SK-N-SH (cell line): Measurements from ENCODE around the gene EED. TPM values are rescaled to one million over a fixed set of nuclear protein-coding genes. Genes with fewer than 3 reads are reported as not detected.

ENCODE experiments used
- CTCF ChIA-PET: fragments of 300-600, 350-600 bp; formaldehyde crosslinking; extraction: SDS; loops from one replicate; lab custom pipeline; 2021; lab: Yijun Ruan, JAX
- POLR2A ChIA-PET: fragments of 350-600 bp; sonication (Branson Sonifier 250); formaldehyde crosslinking; extraction: SDS; loops from one replicate; lab custom pipeline; 2020; ENCODE audit warnings: antibody characterized with exemption, inconsistent platforms; lab: Yijun Ruan, JAX
- DNase-seq: peaks from one replicate; pipeline ENCODE4 v3.0.0; 2012
- H2AFZ ChIP-seq: fragments of 200-600 bp; sonication (generic); 2 replicates; pipeline ENCODE4 v1.8.1; 2016; ENCODE audit warnings: antibody characterized with exemption, mild to moderate bottlenecking, low read depth
- H3F3A ChIP-seq: fragments of 200-600 bp; sonication (generic); replicated peaks from 2 replicates; pipeline ENCODE3; 2016; ENCODE audit warnings: antibody characterized with exemption, mild to moderate bottlenecking; ENCODE audit not compliant: insufficient read depth
- H3K27ac ChIP-seq, 2 experiments: fragments of 200-500 bp in 1 of 2; fragments of 200-600 bp in 1 of 2; sonication (Bioruptor generic) in 1 of 2; sonication (generic), shearing (Covaris generic) in 1 of 2; 2 replicates each; pipeline versions ENCODE4 v1.5.1 to v1.6.1; 2014 to 2016; ENCODE audit warnings: low read depth in 2 of 2, inconsistent platforms in 1 of 2, low read length in 1 of 2, mild to moderate bottlenecking in 1 of 2, mixed read lengths in 1 of 2
- H3K27me3 ChIP-seq: fragments of 200-600 bp; sonication (generic), shearing (Covaris generic); 2 replicates; pipeline ENCODE4 v1.6.1; 2016; ENCODE audit warnings: mixed run types; ENCODE audit not compliant: insufficient read depth
- H3K36me3 ChIP-seq, 2 experiments: fragments of 200-500 bp in 1 of 2; fragments of 200-600 bp in 1 of 2; sonication (Bioruptor generic) in 1 of 2; sonication (generic) in 1 of 2; replicated peaks in 1 of 2; 2 replicates each; pipeline versions ENCODE3 to v1.5.1; 2014 to 2016; ENCODE audit warnings: low read length in 1 of 2, mild to moderate bottlenecking in 1 of 2; ENCODE audit not compliant: insufficient read depth in 2 of 2, control insufficient read depth in 1 of 2
- H3K4me1 ChIP-seq, 2 experiments: fragments of 200-500 bp in 1 of 2; fragments of 200-600 bp in 1 of 2; sonication (Bioruptor generic) in 1 of 2; sonication (generic), shearing (Covaris generic) in 1 of 2; 2 replicates each; pipeline versions ENCODE4 v1.5.1 to v1.6.1; 2014 to 2016; ENCODE audit warnings: low read depth in 1 of 2, low read length in 1 of 2, mixed run types in 1 of 2; ENCODE audit not compliant: insufficient read depth in 2 of 2, control insufficient read depth in 1 of 2
- H3K4me2 ChIP-seq: fragments of 200-600 bp; sonication (generic), shearing (Covaris generic); 2 replicates; pipeline ENCODE4 v1.6.1; 2017; ENCODE audit warnings: mixed run types
- H3K4me3 ChIP-seq, 2 experiments: fragments of 200-500 bp in 1 of 2; fragments of 200-600 bp in 1 of 2; sonication (Bioruptor generic) in 1 of 2; sonication (generic), shearing (Covaris generic) in 1 of 2; 2 replicates each; pipeline versions ENCODE4 v1.5.1 to v1.8.1; 2014 to 2016; ENCODE audit warnings: low read depth in 2 of 2, inconsistent platforms in 1 of 2, low read length in 1 of 2, mild to moderate bottlenecking in 1 of 2, mixed read lengths in 1 of 2, moderate library complexity in 1 of 2
- H3K79me2 ChIP-seq: fragments of 200-600 bp; sonication (generic); 2 replicates; pipeline ENCODE4 v1.8.1; 2017; ENCODE audit warnings: mild to moderate bottlenecking; ENCODE audit not compliant: insufficient read depth
- H3K9ac ChIP-seq: fragments of 200-600 bp; sonication (generic); 2 replicates; pipeline ENCODE4 v1.6.1; 2017; ENCODE audit warnings: mixed run types
- H3K9me2 ChIP-seq: fragments of 200-600 bp; sonication (generic); 2 replicates; pipeline ENCODE4 v1.6.1; 2017; ENCODE audit warnings: mixed run types
- H3K9me3 ChIP-seq: fragments of 200-600 bp; sonication (generic); 2 replicates; pipeline ENCODE4 v1.6.1; 2017; ENCODE audit warnings: mixed run types, mild to moderate bottlenecking, moderate library complexity
- H4K20me1 ChIP-seq: fragments of 200-600 bp; sonication (generic); 2 replicates; pipeline ENCODE4 v1.6.1; 2017; ENCODE audit warnings: mild to moderate bottlenecking, mixed run types; ENCODE audit not compliant: insufficient read depth
- CHD2 ChIP-seq: fragments of 150-350 bp; IDR thresholded peaks from 2 replicates; pipeline ENCODE4 v1.6.1; 2018; ENCODE audit warnings: low read length; ENCODE audit not compliant: partially characterized antibody
- ELF1 ChIP-seq: IDR thresholded peaks from 2 replicates; pipeline ENCODE4 v1.4.0; 2012
- EP300 ChIP-seq, 2 experiments: IDR thresholded peaks; 2 replicates each; pipeline versions ENCODE4 v1.4.0 to v1.6.1; 2012; ENCODE audit warnings: borderline replicate concordance in 1 of 2, low read depth in 1 of 2, low read length in 1 of 2
- FOXJ3 ChIP-seq: sonication (generic); formaldehyde crosslinking; IDR thresholded peaks from 2 replicates; pipeline ENCODE4 v1.5.1; 2020; ENCODE audit warnings: mild to moderate bottlenecking, missing genetic modification reagents
- GABPA ChIP-seq: IDR thresholded peaks from 2 replicates; pipeline ENCODE4 v1.4.0; 2012; ENCODE audit warnings: low read depth, mild to moderate bottlenecking
- GATA2 ChIP-seq: sonication (generic); formaldehyde crosslinking; IDR thresholded peaks from 2 replicates; pipeline ENCODE4 v1.5.0; 2020; ENCODE audit warnings: mild to moderate bottlenecking, missing genetic modification reagents
- MEF2A ChIP-seq: IDR thresholded peaks from 2 replicates; pipeline ENCODE4 v1.4.0; 2012; ENCODE audit warnings: low read depth, borderline replicate concordance
- MXI1 ChIP-seq: IDR thresholded peaks from 2 replicates; pipeline ENCODE4 v1.6.1; 2012; ENCODE audit warnings: mild to moderate bottlenecking, low read depth, low read length, improper control_type of control experiment
- NFIC ChIP-seq: IDR thresholded peaks from 2 replicates; pipeline ENCODE4 v1.4.0; 2012; ENCODE audit warnings: borderline replicate concordance
- NRF1 ChIP-seq: IDR thresholded peaks from 2 replicates; pipeline ENCODE4 v1.6.1; 2012; ENCODE audit warnings: low read depth, mild to moderate bottlenecking, low read length
- RCOR1 ChIP-seq: fragments of 150-350 bp; IDR thresholded peaks from 2 replicates; pipeline ENCODE4 v1.6.1; 2017; ENCODE audit warnings: antibody characterized with exemption, low read length
- RFX5 ChIP-seq: IDR thresholded peaks from 2 replicates; pipeline ENCODE4 v1.6.1; 2012; ENCODE audit warnings: mild to moderate bottlenecking, improper control_type of control experiment, low read length
- SMC3 ChIP-seq: IDR thresholded peaks from 2 replicates; pipeline ENCODE4 v1.6.1; 2012; ENCODE audit warnings: low read depth, low read length, improper control_type of control experiment
- TAF1 ChIP-seq: IDR thresholded peaks from 2 replicates; pipeline ENCODE4 v1.6.1; 2012; ENCODE audit warnings: low read depth, mild to moderate bottlenecking, low read length, moderate library complexity, borderline replicate concordance
- TCF12 ChIP-seq: IDR thresholded peaks from 2 replicates; pipeline ENCODE4 v1.4.0; 2012
- WGBS: methylation state at CpG from one replicate; pipeline ENCODE4 v1.1.6; 2017; ENCODE audit warnings: low lambda C conversion rate; 5-methylcytosine and 5-hydroxymethylcytosine counted together
- polyA plus RNA-seq, 3 experiments: library from polyadenylated mRNA; depleted of rRNA; stranded (reverse); fragments of >200 nt; gene quantifications; 2 replicates each; pipeline ENCODE4 v1.2.3, GENCODE V29; 2012
- TF ChIP-seq, protein P1 (sequence below): fragments of 200-600 bp; sonication (generic); IDR thresholded peaks from 2 replicates; pipeline ENCODE4 v1.6.1; 2017; ENCODE audit warnings: antibody characterized with exemption, mild to moderate bottlenecking, moderate library complexity
- TF ChIP-seq, protein P2 (sequence below): fragments of 150-350 bp; IDR thresholded peaks from 2 replicates; pipeline ENCODE4 v1.6.1; 2017; ENCODE audit warnings: antibody characterized with exemption, low read length, low read depth, borderline replicate concordance
- TF ChIP-seq, protein P3 (sequence below): IDR thresholded peaks from 2 replicates; pipeline ENCODE4 v1.4.0; 2012; ENCODE audit warnings: low read depth, borderline replicate concordance
- TF ChIP-seq, protein P4 (sequence below): IDR thresholded peaks from 2 replicates; pipeline ENCODE4 v1.6.1; 2012; ENCODE audit warnings: mild to moderate bottlenecking, low read depth, low read length, moderate library complexity

EED gene
- polyA plus RNA-seq, 1 of the 3 experiments (the other 2 are of a cell fraction): 12.8 TPM

DNA sequence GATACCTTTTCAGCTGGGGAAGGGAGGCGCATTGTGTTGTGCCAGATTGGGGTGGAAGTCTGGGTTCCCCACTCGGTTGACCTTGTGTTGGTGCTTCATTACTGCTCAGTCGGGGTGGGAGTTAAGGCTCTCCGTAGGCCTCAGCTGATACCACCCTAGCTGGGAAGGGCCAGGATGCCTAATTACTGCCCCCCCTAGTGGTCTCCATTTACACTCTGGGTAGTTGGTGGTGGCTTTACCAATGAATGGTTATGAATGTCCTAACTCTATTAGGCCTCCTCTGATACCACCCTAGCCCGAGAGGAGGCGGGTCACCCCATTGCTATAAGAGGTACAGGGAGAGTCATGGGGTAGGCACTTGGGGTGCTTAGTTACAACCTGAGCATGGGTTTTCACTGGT is 29.9 kb downstream of the EED start:
- H3K79me2 ChIP-seq: peaks cover 61% of the 10 kb centered on the region; the same call in 1 of the 2 replicates
- H3K9me2 ChIP-seq: no peaks in the 10 kb centered on the region
- DNase-seq: peak; percentile 7
- H3K27me3 ChIP-seq: no peaks in the 10 kb centered on the region
- peaks cover 53 to 58% of the 10 kb centered on the region in 2 experiments for H3K36me3 ChIP-seq
- H3K27ac ChIP-seq: no peak overlapping the region
- POLR2A ChIA-PET: no interaction called here
- no peak overlapping the region for H3K4me2 ChIP-seq
- no peaks in the 10 kb centered on the region for H3K9me3 ChIP-seq
- H2AFZ ChIP-seq: no peak overlapping the region
- no peaks in the 10 kb centered on the region for H3K4me1 ChIP-seq
- CTCF ChIA-PET: interaction anchor here (0.6 to 1.6 kb wide), 2 partner anchors 176 to 420 kb away, joined by 3 to 6 read pairs; partner anchors contain the start of gene CCDC83
- no peak for TF ChIP-seq NFIC
- TF ChIP-seq, protein P1, sequence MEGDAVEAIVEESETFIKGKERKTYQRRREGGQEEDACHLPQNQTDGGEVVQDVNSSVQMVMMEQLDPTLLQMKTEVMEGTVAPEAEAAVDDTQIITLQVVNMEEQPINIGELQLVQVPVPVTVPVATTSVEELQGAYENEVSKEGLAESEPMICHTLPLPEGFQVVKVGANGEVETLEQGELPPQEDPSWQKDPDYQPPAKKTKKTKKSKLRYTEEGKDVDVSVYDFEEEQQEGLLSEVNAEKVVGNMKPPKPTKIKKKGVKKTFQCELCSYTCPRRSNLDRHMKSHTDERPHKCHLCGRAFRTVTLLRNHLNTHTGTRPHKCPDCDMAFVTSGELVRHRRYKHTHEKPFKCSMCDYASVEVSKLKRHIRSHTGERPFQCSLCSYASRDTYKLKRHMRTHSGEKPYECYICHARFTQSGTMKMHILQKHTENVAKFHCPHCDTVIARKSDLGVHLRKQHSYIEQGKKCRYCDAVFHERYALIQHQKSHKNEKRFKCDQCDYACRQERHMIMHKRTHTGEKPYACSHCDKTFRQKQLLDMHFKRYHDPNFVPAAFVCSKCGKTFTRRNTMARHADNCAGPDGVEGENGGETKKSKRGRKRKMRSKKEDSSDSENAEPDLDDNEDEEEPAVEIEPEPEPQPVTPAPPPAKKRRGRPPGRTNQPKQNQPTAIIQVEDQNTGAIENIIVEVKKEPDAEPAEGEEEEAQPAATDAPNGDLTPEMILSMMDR: peak; percentile 35
- WGBS: 98% methylated on average over 6 of the region's 6 CpGs
- H3F3A ChIP-seq: peaks cover 5% of the 10 kb centered on the region
- no peaks in the 10 kb centered on the region for H4K20me1 ChIP-seq
- no peak overlapping the region for H3K4me3 ChIP-seq
- no peak overlapping the region for H3K9ac ChIP-seq

DNA sequence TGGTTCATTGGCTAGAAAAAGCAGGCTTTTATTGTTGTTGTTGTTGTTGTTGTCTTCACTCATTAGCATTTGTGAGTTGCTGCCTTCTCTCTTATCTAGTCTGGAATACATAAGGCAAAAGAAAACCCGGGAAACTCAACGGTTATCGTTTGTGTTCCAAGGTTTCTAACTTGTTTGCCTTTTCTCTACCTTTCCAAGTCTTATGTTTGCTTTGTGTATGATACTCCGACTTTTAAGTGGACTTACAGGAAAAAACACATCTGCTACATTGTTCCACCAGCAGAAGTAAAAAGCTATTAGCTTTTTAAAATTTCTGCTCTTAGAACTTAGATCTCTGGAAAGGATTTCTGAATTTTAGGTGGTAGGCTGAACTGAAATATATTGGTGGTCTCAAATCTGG is 30.4 kb downstream of the EED start:
- Histone ChIP-seq H3F3A (peaks cover 4% of the 10 kb centered on the region), H2AFZ (no peak overlapping the region), H3K27me3 (no peaks in the 10 kb centered on the region), H3K27ac (no peak overlapping the region), H3K79me2 (peaks cover 56% of the 10 kb centered on the region; the same call in 1 of the 2 replicates), H3K9me2 (no peaks in the 10 kb centered on the region), H3K4me3 (no peak overlapping the region), H3K4me2 (no peak overlapping the region), H3K9ac (no peak overlapping the region), H4K20me1 (no peaks in the 10 kb centered on the region), H3K4me1 (no peaks in the 10 kb centered on the region), H3K36me3 (peaks cover 55 to 56% of the 10 kb centered on the region in 2 experiments), H3K9me3 (no peaks in the 10 kb centered on the region)
- 92% methylated on average over 4 of the region's 4 CpGs for WGBS
- ChIA-PET CTCF (interaction anchor here (1.6 kb wide), 1 partner anchor 420 kb away, joined by 6 read pairs; the partner anchor contains the start of gene CCDC83), POLR2A (no interaction called here)
- TF ChIP-seq FOXJ3 (CRISPR knock-in tag) (no peak), RCOR1 (no peak), RFX5 (no peak), CHD2 (no peak), MXI1 (no peak), ELF1 (no peak), SMC3 (no peak), TCF12 (no peak), GABPA (no peak), GATA2 (no peak), TAF1 (no peak), MEF2A (no peak), NRF1 (no peak), EP300 (IDR thresholded peaks at IDR 0.05; ENCODE audit: borderline replicate concordance in 1 of 2, low read depth in 1 of 2, low read length in 1 of 2) (no peak)
- TF ChIP-seq, protein P2, sequence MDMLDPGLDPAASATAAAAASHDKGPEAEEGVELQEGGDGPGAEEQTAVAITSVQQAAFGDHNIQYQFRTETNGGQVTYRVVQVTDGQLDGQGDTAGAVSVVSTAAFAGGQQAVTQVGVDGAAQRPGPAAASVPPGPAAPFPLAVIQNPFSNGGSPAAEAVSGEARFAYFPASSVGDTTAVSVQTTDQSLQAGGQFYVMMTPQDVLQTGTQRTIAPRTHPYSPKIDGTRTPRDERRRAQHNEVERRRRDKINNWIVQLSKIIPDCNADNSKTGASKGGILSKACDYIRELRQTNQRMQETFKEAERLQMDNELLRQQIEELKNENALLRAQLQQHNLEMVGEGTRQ: no peak
- TF ChIP-seq, protein P1: no peak
- TF ChIP-seq, protein P3, sequence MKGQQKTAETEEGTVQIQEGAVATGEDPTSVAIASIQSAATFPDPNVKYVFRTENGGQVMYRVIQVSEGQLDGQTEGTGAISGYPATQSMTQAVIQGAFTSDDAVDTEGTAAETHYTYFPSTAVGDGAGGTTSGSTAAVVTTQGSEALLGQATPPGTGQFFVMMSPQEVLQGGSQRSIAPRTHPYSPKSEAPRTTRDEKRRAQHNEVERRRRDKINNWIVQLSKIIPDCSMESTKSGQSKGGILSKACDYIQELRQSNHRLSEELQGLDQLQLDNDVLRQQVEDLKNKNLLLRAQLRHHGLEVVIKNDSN: no peak
- TF ChIP-seq, protein P4, sequence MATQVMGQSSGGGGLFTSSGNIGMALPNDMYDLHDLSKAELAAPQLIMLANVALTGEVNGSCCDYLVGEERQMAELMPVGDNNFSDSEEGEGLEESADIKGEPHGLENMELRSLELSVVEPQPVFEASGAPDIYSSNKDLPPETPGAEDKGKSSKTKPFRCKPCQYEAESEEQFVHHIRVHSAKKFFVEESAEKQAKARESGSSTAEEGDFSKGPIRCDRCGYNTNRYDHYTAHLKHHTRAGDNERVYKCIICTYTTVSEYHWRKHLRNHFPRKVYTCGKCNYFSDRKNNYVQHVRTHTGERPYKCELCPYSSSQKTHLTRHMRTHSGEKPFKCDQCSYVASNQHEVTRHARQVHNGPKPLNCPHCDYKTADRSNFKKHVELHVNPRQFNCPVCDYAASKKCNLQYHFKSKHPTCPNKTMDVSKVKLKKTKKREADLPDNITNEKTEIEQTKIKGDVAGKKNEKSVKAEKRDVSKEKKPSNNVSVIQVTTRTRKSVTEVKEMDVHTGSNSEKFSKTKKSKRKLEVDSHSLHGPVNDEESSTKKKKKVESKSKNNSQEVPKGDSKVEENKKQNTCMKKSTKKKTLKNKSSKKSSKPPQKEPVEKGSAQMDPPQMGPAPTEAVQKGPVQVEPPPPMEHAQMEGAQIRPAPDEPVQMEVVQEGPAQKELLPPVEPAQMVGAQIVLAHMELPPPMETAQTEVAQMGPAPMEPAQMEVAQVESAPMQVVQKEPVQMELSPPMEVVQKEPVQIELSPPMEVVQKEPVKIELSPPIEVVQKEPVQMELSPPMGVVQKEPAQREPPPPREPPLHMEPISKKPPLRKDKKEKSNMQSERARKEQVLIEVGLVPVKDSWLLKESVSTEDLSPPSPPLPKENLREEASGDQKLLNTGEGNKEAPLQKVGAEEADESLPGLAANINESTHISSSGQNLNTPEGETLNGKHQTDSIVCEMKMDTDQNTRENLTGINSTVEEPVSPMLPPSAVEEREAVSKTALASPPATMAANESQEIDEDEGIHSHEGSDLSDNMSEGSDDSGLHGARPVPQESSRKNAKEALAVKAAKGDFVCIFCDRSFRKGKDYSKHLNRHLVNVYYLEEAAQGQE: no peak
- DNase-seq: no peak
